ENCODE measurements around the gene GHR. TPM values are rescaled to one million over a fixed set of nuclear protein-coding genes. Genes with fewer than 3 reads are reported as not detected.

Gene GHR
- total RNA-seq, 1 donor from 2014 or later: 1.3 TPM

- DNase-seq (ENCODE audit: low read depth) (no peak), FAIRE-seq (no peak)
- Histone ChIP-seq H3K4me3 (ENCODE audit: low read depth, low read length) (no peak overlapping the region), H3K36me3 (ENCODE audit: control insufficient read depth, insufficient read depth, low read length) (no peaks in the 10 kb centered on the region), H3K27me3 (ENCODE audit: control insufficient read depth, insufficient read depth, low read length) (no peaks in the 10 kb centered on the region)
- no peak for TF ChIP-seq CTCF (IDR thresholded peaks at IDR 0.05; ENCODE audit: insufficient read depth, low read length, severe bottlenecking)
These were observed 329.9 kb downstream of the GHR start for GRCh38 chr5:42753099-42753498.

GRCh38 chr5:42756606-42757601 lies 333.7 kb downstream of the GHR start, which contains the start of gene CCDC152:
Gene CCDC152, plus strand, starts transcription at chr5:42756818. Its CDS starts 2,304 bp downstream, at chr5:42759122.
- peak; percentile 8 for DNase-seq (ENCODE audit: low read depth)
- Histone ChIP-seq H3K27me3 (ENCODE audit: control insufficient read depth, insufficient read depth, low read length) (no peaks in the 10 kb centered on the region), H3K4me3 (ENCODE audit: low read depth, low read length) (no peak within 1 kb of the TSS), H3K36me3 (ENCODE audit: control insufficient read depth, insufficient read depth, low read length) (no peaks in the 10 kb centered on the region)
- TF ChIP-seq CTCF (IDR thresholded peaks at IDR 0.05; ENCODE audit: insufficient read depth, low read length, severe bottlenecking): no peak
- FAIRE-seq: no peak

GRCh38 chr5:42759456-42759855 lies 336.2 kb downstream of the GHR start:
- Histone ChIP-seq H3K4me3 (ENCODE audit: low read depth, low read length) (no peak overlapping the region), H3K36me3 (ENCODE audit: control insufficient read depth, insufficient read depth, low read length) (no peaks in the 10 kb centered on the region), H3K27me3 (ENCODE audit: control insufficient read depth, insufficient read depth, low read length) (no peaks in the 10 kb centered on the region)
- FAIRE-seq (no peak), DNase-seq (ENCODE audit: low read depth) (peak; percentile 44)
- no peak for TF ChIP-seq CTCF (IDR thresholded peaks at IDR 0.05; ENCODE audit: insufficient read depth, low read length, severe bottlenecking)

GRCh38 chr5:42760426-42760825 lies 337.2 kb downstream of the GHR start:
- Histone ChIP-seq H3K27me3 (ENCODE audit: control insufficient read depth, insufficient read depth, low read length) (no peaks in the 10 kb centered on the region), H3K4me3 (ENCODE audit: low read depth, low read length) (no peak overlapping the region), H3K36me3 (ENCODE audit: control insufficient read depth, insufficient read depth, low read length) (no peaks in the 10 kb centered on the region)
- TF ChIP-seq CTCF (IDR thresholded peaks at IDR 0.05; ENCODE audit: insufficient read depth, low read length, severe bottlenecking): no peak
- no peak for FAIRE-seq
- no peak for DNase-seq (ENCODE audit: low read depth)

- DNase-seq (ENCODE audit: low read depth) (no peak), FAIRE-seq (no peak)
- TF ChIP-seq CTCF (IDR thresholded peaks at IDR 0.05; ENCODE audit: insufficient read depth, low read length, severe bottlenecking): no peak
- H3K4me3 ChIP-seq (ENCODE audit: low read depth, low read length): no peak overlapping the region
- H3K27me3 ChIP-seq (ENCODE audit: control insufficient read depth, insufficient read depth, low read length): no peaks in the 10 kb centered on the region
- no peaks in the 10 kb centered on the region for H3K36me3 ChIP-seq (ENCODE audit: control insufficient read depth, insufficient read depth, low read length)
These were observed 338.6 kb downstream of the GHR start for GRCh38 chr5:42761791-42762190.
